Upper lobe of right lung (tissue), 1 donor: Measurements from ENCODE around the gene MYO16. TPM values are rescaled to one million over a fixed set of nuclear protein-coding genes. Genes with fewer than 3 reads are reported as not detected.

Source experiments
- ATAC-seq: fragments of 200-7000 bp; cut with Tn5 transposase; one replicate; pipeline ENCODE4 v1.9.1; 2020; ENCODE audit warnings: mild to moderate bottlenecking, moderate library complexity
- DNase-seq: peaks from one replicate; pipeline ENCODE4 v3.0.0-alpha.2; 2020
- H3K27ac ChIP-seq: fragments of 200-600 bp; one replicate; pipeline ENCODE4 v1.8.0; 2022
- H3K27me3 ChIP-seq: fragments of 200-600 bp; one replicate; pipeline ENCODE4 v1.8.0; 2022; ENCODE audit warnings: mild to moderate bottlenecking
- H3K36me3 ChIP-seq: fragments of 200-600 bp; one replicate; pipeline ENCODE4 v1.8.0; 2022
- H3K4me1 ChIP-seq: fragments of 200-600 bp; one replicate; pipeline ENCODE4 v1.8.0; 2022
- H3K4me3 ChIP-seq: fragments of 200-600 bp; one replicate; pipeline ENCODE4 v1.8.0; 2022; ENCODE audit warnings: mild to moderate bottlenecking
- H3K9me3 ChIP-seq: fragments of 200-600 bp; one replicate; pipeline ENCODE4 v1.8.0; 2022
- CTCF ChIP-seq: fragments of 200-600 bp; IDR thresholded peaks from one replicate; pipeline ENCODE4 v1.8.0; 2022; ENCODE audit warnings: antibody characterized with exemption
- intact Hi-C: fragments of 100-400 bp; cut with DNase I; formaldehyde crosslinking; loops from one replicate; pipeline ENCODE4 v1.11.0; 2022
- long read RNA-seq: library from polyadenylated mRNA; unstranded; transcript quantifications from one replicate; pipeline ENCODE4 v2.0.0, GENCODE V29; 2021
- total RNA-seq: library from RNA; stranded (reverse); fragmentation: NEBNext Ultra II Directional; extraction: Animal tissue kit (Norgen Biotek cat#: 25700); gene quantifications from one replicate; pipeline ENCODE4 v1.2.1, GENCODE V29; 2021
- donor health status: DM: no; HTN: yes; CAD: no; lungs with severe emphysema.

The MYO16 gene
- 0.46 TPM for total RNA-seq
- long read RNA-seq, partial matches to known transcripts = 0 of 6 reads
- long read RNA-seq, other reads (novel, unspliced or antisense) = 6 of 6 reads

GRCh38 chr13:108629181-108629752 is at the start of gene MYO16:
MYO16 (plus strand) TSS chr13:108629611; CDS start chr13:108629845, 234 bp downstream.
- H3K27ac ChIP-seq = no peak within 1 kb of the TSS
- H3K4me3 ChIP-seq = no peak within 1 kb of the TSS
- no peaks in the 10 kb centered on the region for H3K27me3 ChIP-seq
- H3K9me3 ChIP-seq = no peaks in the 10 kb centered on the region
- ATAC-seq = no peak
- DNase-seq = no peak
- no peaks in the 10 kb centered on the region for H3K4me1 ChIP-seq
- no peak for TF ChIP-seq CTCF
- intact Hi-C loops = no loop called here
- H3K36me3 ChIP-seq = no peaks in the 10 kb centered on the region

- no peak for TF ChIP-seq CTCF
- H3K36me3 ChIP-seq = no peaks in the 10 kb centered on the region
These were observed 42.6 kb upstream of the MYO16 start for GRCh38 chr13:108586826-108587225.

GRCh38 chr13:108588516-108588915 is 40.9 kb upstream of the MYO16 start:
- intact Hi-C loops = no loop called here
- Histone ChIP-seq H3K36me3 (no peaks in the 10 kb centered on the region), H3K27me3 (no peaks in the 10 kb centered on the region), H3K4me3 (no peak overlapping the region), H3K4me1 (no peaks in the 10 kb centered on the region), H3K27ac (no peak overlapping the region), H3K9me3 (peaks cover 4% of the 10 kb centered on the region)
- ATAC-seq (no peak), DNase-seq (no peak)
- no peak for TF ChIP-seq CTCF

More at GRCh38 chr13:108586826-108587225, 42.6 kb upstream of the MYO16 start:
- DNase-seq (no peak), ATAC-seq (no peak)
- no peak overlapping the region for H3K4me3 ChIP-seq
- intact Hi-C loops = no loop called here
- H3K4me1 ChIP-seq = no peaks in the 10 kb centered on the region
- no peak overlapping the region for H3K27ac ChIP-seq
- H3K27me3 ChIP-seq = no peaks in the 10 kb centered on the region
- H3K9me3 ChIP-seq = peaks cover 4% of the 10 kb centered on the region

- H3K9me3 ChIP-seq = no peaks in the 10 kb centered on the region
- no peak for TF ChIP-seq CTCF
- DNase-seq = no peak
- H3K27ac ChIP-seq = no peak overlapping the region
- H3K27me3 ChIP-seq = no peaks in the 10 kb centered on the region
- H3K4me1 ChIP-seq = no peaks in the 10 kb centered on the region
- H3K4me3 ChIP-seq = no peak overlapping the region
- ATAC-seq = no peak
- H3K36me3 ChIP-seq = no peaks in the 10 kb centered on the region
- intact Hi-C loops = no loop called here
These were observed 35.3 kb upstream of the MYO16 start for GRCh38 chr13:108594153-108594552.

- intact Hi-C loops = no loop called here
- H3K4me3 ChIP-seq = no peak overlapping the region
- no peaks in the 10 kb centered on the region for H3K4me1 ChIP-seq
- ATAC-seq (no peak), DNase-seq (no peak)
- H3K27ac ChIP-seq = no peak overlapping the region
- no peak for TF ChIP-seq CTCF
- no peaks in the 10 kb centered on the region for H3K9me3 ChIP-seq
- no peaks in the 10 kb centered on the region for H3K36me3 ChIP-seq
- H3K27me3 ChIP-seq = no peaks in the 10 kb centered on the region
These were observed 33.8 kb upstream of the MYO16 start for GRCh38 chr13:108595436-108596274.
